ENCODE data around the gene GABRA6.

DNA sequence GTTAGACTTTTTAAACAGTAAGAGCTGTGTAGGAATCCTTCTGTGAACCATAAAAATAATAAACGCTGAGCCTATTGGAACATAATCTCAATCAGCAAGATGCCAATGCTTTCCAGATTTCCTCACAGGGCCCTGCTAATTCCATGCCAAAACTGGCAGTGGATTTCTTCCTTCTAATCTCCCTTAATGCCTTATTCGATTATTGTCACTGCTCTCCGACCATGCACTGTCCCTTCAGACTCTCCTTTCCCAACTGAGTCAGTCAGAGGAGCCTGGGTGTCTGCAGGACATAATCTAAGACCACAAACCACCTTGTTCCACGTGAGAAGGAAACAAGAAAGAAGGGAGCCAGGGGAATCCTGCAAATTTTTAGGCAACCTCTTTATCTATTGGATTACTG lies at the start of gene GABRA6:
- TF ChIP-seq, protein P1, sequence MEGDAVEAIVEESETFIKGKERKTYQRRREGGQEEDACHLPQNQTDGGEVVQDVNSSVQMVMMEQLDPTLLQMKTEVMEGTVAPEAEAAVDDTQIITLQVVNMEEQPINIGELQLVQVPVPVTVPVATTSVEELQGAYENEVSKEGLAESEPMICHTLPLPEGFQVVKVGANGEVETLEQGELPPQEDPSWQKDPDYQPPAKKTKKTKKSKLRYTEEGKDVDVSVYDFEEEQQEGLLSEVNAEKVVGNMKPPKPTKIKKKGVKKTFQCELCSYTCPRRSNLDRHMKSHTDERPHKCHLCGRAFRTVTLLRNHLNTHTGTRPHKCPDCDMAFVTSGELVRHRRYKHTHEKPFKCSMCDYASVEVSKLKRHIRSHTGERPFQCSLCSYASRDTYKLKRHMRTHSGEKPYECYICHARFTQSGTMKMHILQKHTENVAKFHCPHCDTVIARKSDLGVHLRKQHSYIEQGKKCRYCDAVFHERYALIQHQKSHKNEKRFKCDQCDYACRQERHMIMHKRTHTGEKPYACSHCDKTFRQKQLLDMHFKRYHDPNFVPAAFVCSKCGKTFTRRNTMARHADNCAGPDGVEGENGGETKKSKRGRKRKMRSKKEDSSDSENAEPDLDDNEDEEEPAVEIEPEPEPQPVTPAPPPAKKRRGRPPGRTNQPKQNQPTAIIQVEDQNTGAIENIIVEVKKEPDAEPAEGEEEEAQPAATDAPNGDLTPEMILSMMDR (IDR thresholded peaks at IDR 0.05; ENCODE audit: low read depth, low read length), result no peak
- no peak for TF ChIP-seq EZH2phosphoT487 (IDR thresholded peaks at IDR 0.05; ENCODE audit: low read depth)
